Spleen (tissue), 11 donors: Measurements from ENCODE around the gene TSC1. TPM values are rescaled to one million over a fixed set of nuclear protein-coding genes. Genes with fewer than 3 reads are reported as not detected.

Experiments
- DNase-seq: peaks from one replicate; pipeline ENCODE4 v3.0.0-alpha.2; 2020
- H3K27ac ChIP-seq, 8 donors: fragments of 200-600 bp; sonication (generic) in 7 of 8; 1 replicate in 4 of 8; 2 replicates in 4 of 8; pipeline versions ENCODE4 v1.5.0 to v1.8.0; 2016 to 2021; ENCODE audit warnings: inconsistent platforms in 4 of 8, mild to moderate bottlenecking in 4 of 8, moderate library complexity in 1 of 8
- H3K27me3 ChIP-seq, 7 donors: fragments of 200-600 bp; sonication (generic) in 6 of 7; replicated peaks in 1 of 7; 1 replicate in 4 of 7; 2 replicates in 3 of 7; pipeline versions ENCODE4 v1.5.0 to v1.8.0; 2016 to 2021; ENCODE audit warnings: inconsistent platforms in 3 of 7, mild to moderate bottlenecking in 1 of 7
- H3K36me3 ChIP-seq, 6 donors: fragments of 200-600 bp; sonication (generic) in 5 of 6; 1 replicate in 4 of 6; 2 replicates in 2 of 6; pipeline versions ENCODE4 v1.5.0 to v1.8.0; 2016 to 2021; ENCODE audit warnings: inconsistent platforms in 2 of 6
- H3K4me1 ChIP-seq, 6 donors: fragments of 200-600 bp; sonication (generic) in 5 of 6; 1 replicate in 3 of 6; 2 replicates in 3 of 6; pipeline versions ENCODE4 v1.5.0 to v1.8.0; 2016 to 2021; ENCODE audit warnings: inconsistent platforms in 3 of 6
- H3K4me3 ChIP-seq, 8 donors: fragments of 200-600 bp; sonication (generic) in 7 of 8; 1 replicate in 4 of 8; 2 replicates in 4 of 8; pipeline versions ENCODE4 v1.5.0 to v1.8.0; 2016 to 2021; ENCODE audit warnings: inconsistent platforms in 4 of 8, mild to moderate bottlenecking in 4 of 8, moderate library complexity in 2 of 8
- H3K9me3 ChIP-seq, 8 donors: fragments of 200-600 bp; sonication (generic) in 7 of 8; 1 replicate in 4 of 8; 2 replicates in 4 of 8; pipeline versions ENCODE4 v1.5.0 to v1.8.0; 2016 to 2021; ENCODE audit warnings: inconsistent platforms in 4 of 8
- CTCF ChIP-seq, 11 experiments: fragments of 200-600 bp in 7 of 11; fragments of 450-650 bp in 4 of 11; sonication (generic) in 4 of 11; IDR thresholded peaks in 8 of 11; conservative IDR thresholded peaks in 3 of 11; 1 replicate in 7 of 11; 2 replicates in 4 of 11; pipeline versions ENCODE4 v1.4.0 to v1.8.0; 2016 to 2021; ENCODE audit warnings: antibody characterized with exemption in 11 of 11, inconsistent platforms in 4 of 11, mild to moderate bottlenecking in 1 of 11
- POLR2A ChIP-seq, 3 donors: fragments of 450-650 bp; IDR thresholded peaks; one replicate each; pipeline ENCODE4 v1.5.1; 2017; ENCODE audit warnings: antibody characterized with exemption in 3 of 3, mild to moderate bottlenecking in 1 of 3
- POLR2AphosphoS5 ChIP-seq, 3 donors: sonication (generic); formaldehyde crosslinking; IDR thresholded peaks; one replicate each; pipeline ENCODE4 v1.5.1; 2017; ENCODE audit warnings: antibody characterized with exemption in 3 of 3
- whole genome bisulfite sequencing, 5 donors: extraction: QIAGEN DNeasy Blood & Tissue Kit in 3 of 5; methylation state at CpG; one replicate each; pipeline versions ENCODE4 v1.1.5 to v1.1.7; 2013 to 2018; 5-methylcytosine and 5-hydroxymethylcytosine counted together
- intact Hi-C: fragments of 100-400 bp; cut with DNase I; formaldehyde crosslinking; loops from one replicate; pipeline ENCODE4 v1.15.0; 2023; ENCODE audit warnings: low total_unique reads
- polyA plus RNA-seq, 3 donors: library from polyadenylated mRNA; stranded (reverse); fragments of 200-250 nt; gene quantifications; one replicate each; pipeline ENCODE4 v1.2.1, GENCODE V29; 2013
- total RNA-seq, 7 donors: library from RNA; depleted of rRNA in 3 of 7; stranded (reverse); fragments of >200 nt in 3 of 7; fragmentation: NEBNext Ultra II Directional in 4 of 7; extraction: Animal tissue kit (Norgen Biotek cat#: 25700) in 4 of 7; gene quantifications; one replicate each; pipeline versions ENCODE4 v1.1.0 to v1.2.1, GENCODE V29; 2016 to 2021
- donor health status: healthy with polysubstance abuse.
- donor health status: DM: no; HTN: no; CAD: no; lungs with moderate emphysema.
- donor health status: DM: no; HTN: no; CAD: no.
- donor health status: Bipolar disorder and iron deficiency.
- donor health status: healthy.
- donor health status: DM: no; HTN: no; CAD: no.
- donor health status: DM: yes; HTN: yes; CAD: no.

The TSC1 gene
- total and polyA plus RNA-seq, 10 donors: 6.9 to 80.6 (median 51.6) TPM

- 84 to 90% (median 86%) methylated on average over 12 of the region's 12 CpGs for WGBS, 5 donors
- no peak for TF ChIP-seq CTCF (IDR thresholded peaks at IDR 0.05 in 8 of 11, conservative IDR thresholded peaks at IDR 0.05 in 3 of 11)
- TF ChIP-seq POLR2A (IDR thresholded peaks at IDR 0.05): no peak
- no peak for TF ChIP-seq POLR2AphosphoS5 (IDR thresholded peaks at IDR 0.05)
- no peaks in the 10 kb centered on the region for H3K4me1 ChIP-seq
- no peak overlapping the region for H3K27ac ChIP-seq
- DNase-seq: no peak
- peaks cover 0 to 4% (median 0%) of the 10 kb centered on the region in 7 donors for H3K27me3 ChIP-seq
- intact Hi-C loops: no loop called here
- H3K36me3 ChIP-seq: no peaks in the 10 kb centered on the region
- no peaks in the 10 kb centered on the region for H3K9me3 ChIP-seq
- no peak overlapping the region for H3K4me3 ChIP-seq
These were observed 81.3 kb downstream of the TSC1 start for GRCh38 chr9:132863096-132863495.

GRCh38 chr9:132862533-132862932 lies 81.9 kb downstream of the TSC1 start:
- Histone ChIP-seq H3K9me3 (no peaks in the 10 kb centered on the region), H3K36me3 (no peaks in the 10 kb centered on the region), H3K27ac (no peak overlapping the region), H3K4me3 (no peak overlapping the region), H3K4me1 (no peaks in the 10 kb centered on the region), H3K27me3 (peaks cover 0 to 9% (median 0%) of the 10 kb centered on the region in 7 donors)
- WGBS, 5 donors: 57 to 69% (median 66%) methylated on average over 6 of the region's 6 CpGs
- TF ChIP-seq POLR2A (IDR thresholded peaks at IDR 0.05) (no peak), POLR2AphosphoS5 (IDR thresholded peaks at IDR 0.05) (no peak), CTCF (IDR thresholded peaks at IDR 0.05 in 8 of 11, conservative IDR thresholded peaks at IDR 0.05 in 3 of 11) (no peak)
- intact Hi-C loops: no loop called here
- no peak for DNase-seq

GRCh38 chr9:132861666-132862065 lies 82.8 kb downstream of the TSC1 start:
- Histone ChIP-seq H3K9me3 (no peaks in the 10 kb centered on the region), H3K27ac (no peak overlapping the region), H3K4me1 (no peaks in the 10 kb centered on the region), H3K4me3 (no peak overlapping the region), H3K27me3 (peaks cover 0 to 10% (median 0%) of the 10 kb centered on the region in 7 donors), H3K36me3 (no peaks in the 10 kb centered on the region)
- no peak for TF ChIP-seq CTCF (IDR thresholded peaks at IDR 0.05 in 8 of 11, conservative IDR thresholded peaks at IDR 0.05 in 3 of 11)
- TF ChIP-seq POLR2A (IDR thresholded peaks at IDR 0.05): no peak
- no peak for TF ChIP-seq POLR2AphosphoS5 (IDR thresholded peaks at IDR 0.05)
- no peak for DNase-seq
- 69 to 85% (median 73%) methylated on average over 3 of the region's 3 CpGs for WGBS, 5 donors
- intact Hi-C loops: no loop called here

- intact Hi-C loops: no loop called here
- no peak for TF ChIP-seq POLR2AphosphoS5 (IDR thresholded peaks at IDR 0.05)
- TF ChIP-seq POLR2A (IDR thresholded peaks at IDR 0.05): no peak
- TF ChIP-seq CTCF (IDR thresholded peaks at IDR 0.05 in 8 of 11, conservative IDR thresholded peaks at IDR 0.05 in 3 of 11): no peak
- DNase-seq: no peak
- Histone ChIP-seq H3K36me3 (no peaks in the 10 kb centered on the region), H3K27ac (no peak overlapping the region), H3K4me1 (peaks cover 0 to 6% (median 0%) of the 10 kb centered on the region in 6 donors), H3K9me3 (no peaks in the 10 kb centered on the region), H3K4me3 (no peak overlapping the region), H3K27me3 (peaks cover 0 to 10% (median 0%) of the 10 kb centered on the region in 7 donors)
- 66 to 86% (median 78%) methylated on average over 7 of the region's 7 CpGs for WGBS, 5 donors
These were observed 85.7 kb downstream of the TSC1 start for GRCh38 chr9:132858751-132859150.
